HCT116 (cell line): ENCODE data around the gene LTC4S. TPM values are rescaled to one million over a fixed set of nuclear protein-coding genes. Genes with fewer than 3 reads are reported as not detected.

ENCODE experiments used
- ATAC-seq: fragments of 200-7000 bp; cut with Tn5 transposase; 2 replicates; pipeline ENCODE4 v1.9.1; 2020; ENCODE audit warnings: mild to moderate bottlenecking, moderate library complexity
- BruUV-seq: library from RNA; stranded (reverse); fragments of 400-500 nt; replicated peaks from 2 replicates; lab custom pipeline; 2021; lab: Mats Ljungman, UMichigan
- CTCF ChIA-PET: fragments of 300-600 bp; sonication (Branson Sonifier 250); formaldehyde crosslinking; loops from one replicate; lab custom pipeline; 2021; ENCODE audit warnings: antibody characterized with exemption; lab: Charles Lee
- POLR2A ChIA-PET: fragments of 300-600, 350-600 bp; sonication (Branson Sonifier 250); formaldehyde crosslinking; loops from one replicate; lab custom pipeline; 2021; ENCODE audit warnings: antibody characterized with exemption; lab: Charles Lee
- RAD21 ChIA-PET, 2 experiments: fragments of 300-600 bp; sonication (Branson Sonifier 250); formaldehyde crosslinking; loops; one replicate each; lab custom pipeline; 2023; ENCODE audit warnings: low total read pairs in 2 of 2; ENCODE audit not compliant: uncharacterized antibody in 2 of 2, unreplicated experiment in 2 of 2, low non-redundant PET in 1 of 2; lab: Charles Lee
- DNase-seq: peaks from one replicate; pipeline ENCODE4 v3.0.0-alpha.2; 2010; ENCODE audit warnings: low read depth, low spot score
- H2AFZ ChIP-seq: fragments of 200-600 bp; shearing (Covaris generic), sonication (generic); 2 replicates; pipeline ENCODE4 v1.6.1; 2017; ENCODE audit warnings: low read depth, mixed run types, mixed read lengths, antibody characterized with exemption, low read length; ENCODE audit not compliant: poor library complexity, severe bottlenecking
- H3K27ac ChIP-seq: 2 replicates; pipeline ENCODE4 v1.5.1; 2012; ENCODE audit warnings: low read depth, low read length
- H3K27me3 ChIP-seq: fragments of 200-600 bp; sonication (generic); 2 replicates; pipeline ENCODE4 v1.6.1; 2016; ENCODE audit warnings: mixed run types, low read length, mixed read lengths; ENCODE audit not compliant: insufficient read depth
- H3K36me3 ChIP-seq, 2 experiments: fragments of 200-500 bp in 1 of 2; fragments of 200-600 bp in 1 of 2; sonication (Bioruptor generic) in 1 of 2; sonication (generic) in 1 of 2; 2 replicates each; pipeline versions ENCODE4 v1.5.1 to v1.6.1; 2014 to 2016; ENCODE audit warnings: low read length in 2 of 2, inconsistent platforms in 1 of 2, mixed read lengths in 1 of 2, mixed run types in 1 of 2; ENCODE audit not compliant: insufficient read depth in 2 of 2, control insufficient read depth in 1 of 2
- H3K4me1 ChIP-seq, 2 experiments: fragments of 200-600 bp in 1 of 2; sonication (generic) in 1 of 2; 2 replicates each; pipeline versions ENCODE4 v1.5.1 to v1.6.1; 2012 to 2017; ENCODE audit warnings: low read length in 2 of 2, inconsistent platforms in 1 of 2, mild to moderate bottlenecking in 1 of 2, mixed read lengths in 1 of 2, mixed run types in 1 of 2, moderate library complexity in 1 of 2; ENCODE audit not compliant: insufficient read depth in 2 of 2, control insufficient read depth in 1 of 2
- H3K4me2 ChIP-seq: fragments of 200-600 bp; sonication (generic); 2 replicates; pipeline ENCODE4 v1.6.1; 2017; ENCODE audit warnings: mixed run types, low read length, mixed read lengths
- H3K4me3 ChIP-seq, 2 experiments: fragments of 200-600 bp in 1 of 2; sonication (generic) in 1 of 2; replicated peaks in 1 of 2; 2 replicates each; pipeline ENCODE4 v1.5.1; 2011 to 2016; ENCODE audit warnings: low read length in 2 of 2, control low read depth in 1 of 2, low read depth in 1 of 2, mild to moderate bottlenecking in 1 of 2, mixed read lengths in 1 of 2, mixed run types in 1 of 2
- H3K79me2 ChIP-seq: fragments of 200-600 bp; sonication (generic); 2 replicates; pipeline ENCODE4 v1.6.1; 2017; ENCODE audit warnings: mild to moderate bottlenecking, mixed run types, low read length, moderate library complexity, mixed read lengths; ENCODE audit not compliant: insufficient read depth
- H3K9ac ChIP-seq: fragments of 200-600 bp; sonication (generic); 2 replicates; pipeline ENCODE4 v1.6.1; 2016; ENCODE audit warnings: low read length, mixed read lengths
- H3K9me2 ChIP-seq: fragments of 200-600 bp; sonication (generic), shearing (Covaris generic); 2 replicates; pipeline ENCODE4 v1.6.1; 2017; ENCODE audit warnings: mixed run types, mild to moderate bottlenecking, moderate library complexity; ENCODE audit not compliant: insufficient read depth
- H3K9me3 ChIP-seq, 2 experiments: fragments of 200-500 bp in 1 of 2; fragments of 200-600 bp in 1 of 2; sonication (Bioruptor generic) in 1 of 2; sonication (generic) in 1 of 2; 2 replicates each; pipeline ENCODE4 v1.6.1; 2014 to 2017; ENCODE audit warnings: low read length in 2 of 2, mixed read lengths in 2 of 2, inconsistent platforms in 1 of 2, low read depth in 1 of 2, mild to moderate bottlenecking in 1 of 2, mixed run types in 1 of 2, moderate library complexity in 1 of 2; ENCODE audit not compliant: control insufficient read depth in 1 of 2, insufficient read depth in 1 of 2
- H4K20me1 ChIP-seq: fragments of 200-600 bp; sonication (generic), shearing (Covaris generic); 2 replicates; pipeline ENCODE4 v1.6.1; 2017; ENCODE audit warnings: mixed run types, mild to moderate bottlenecking, moderate library complexity; ENCODE audit not compliant: insufficient read depth
- CEBPB ChIP-seq: IDR thresholded peaks from 2 replicates; pipeline ENCODE4 v1.6.1; 2012; ENCODE audit warnings: low read depth
- CTCF ChIP-seq, 3 experiments: fragments of 200-600 bp in 1 of 3; sonication (generic) in 1 of 3; IDR thresholded peaks in 2 of 3; conservative IDR thresholded peaks in 1 of 3; 2 replicates each; pipeline ENCODE4 v1.5.1; 2012 to 2017; ENCODE audit warnings: low read depth in 2 of 3, low read length in 2 of 3, antibody characterized with exemption in 1 of 3, borderline replicate concordance in 1 of 3, control low read depth in 1 of 3, mild to moderate bottlenecking in 1 of 3, mixed read lengths in 1 of 3, mixed run types in 1 of 3, moderate library complexity in 1 of 3; ENCODE audit not compliant: insufficient read depth in 1 of 3
- EGR1 ChIP-seq: IDR thresholded peaks from 2 replicates; pipeline ENCODE4 v1.6.1; 2012; ENCODE audit warnings: low read depth
- EZH2phosphoT487 ChIP-seq: fragments of 200-600 bp; IDR thresholded peaks from 2 replicates; pipeline ENCODE4 v1.6.1; 2018; ENCODE audit warnings: antibody characterized with exemption, borderline replicate concordance
- FOSL1 ChIP-seq: IDR thresholded peaks from 2 replicates; pipeline ENCODE4 v1.6.1; 2012; ENCODE audit warnings: low read depth
- JUND ChIP-seq: IDR thresholded peaks from 2 replicates; pipeline ENCODE4 v1.6.1; 2012
- MAX ChIP-seq: IDR thresholded peaks from 2 replicates; pipeline ENCODE4 v1.6.1; 2012
- POLR2A ChIP-seq: IDR thresholded peaks from 2 replicates; pipeline ENCODE4 v1.7.0; 2011; ENCODE audit warnings: borderline replicate concordance; ENCODE audit not compliant: insufficient read depth, insufficient read length; ENCODE audit errors: extremely low read depth
- POLR2AphosphoS5 ChIP-seq: IDR thresholded peaks from 2 replicates; pipeline ENCODE4 v1.6.1; 2011; ENCODE audit warnings: mild to moderate bottlenecking, low read depth, low read length, moderate library complexity
- SIN3A ChIP-seq: IDR thresholded peaks from 2 replicates; pipeline ENCODE4 v1.6.1; 2012; ENCODE audit warnings: low read depth
- SRF ChIP-seq: IDR thresholded peaks from 2 replicates; pipeline ENCODE4 v1.6.1; 2012; ENCODE audit warnings: low read depth
- TCF7L2 ChIP-seq: IDR thresholded peaks from 2 replicates; pipeline ENCODE4 v1.7.0; 2011; ENCODE audit warnings: borderline replicate concordance, inconsistent platforms; ENCODE audit not compliant: insufficient read depth, insufficient read length; ENCODE audit errors: extremely low read depth
- ZNF274 ChIP-seq: fragments of 200-500 bp; sonication (Bioruptor generic); IDR thresholded peaks from 2 replicates; pipeline ENCODE4 v1.6.1; 2014; ENCODE audit warnings: mild to moderate bottlenecking, low read depth, low read length, inconsistent platforms
- intact Hi-C: fragments of 100-400 bp; cut with micrococcal nuclease; formaldehyde crosslinking; loops from 2 replicates; pipeline ENCODE4 v1.10.0; 2022
- total RNA-seq: library from RNA; stranded (reverse); gene quantifications from one replicate; pipeline ENCODE4 v1.2.1, GENCODE V29; 2021; ENCODE audit not compliant: unreplicated experiment

Gene LTC4S
- total RNA-seq, 1 experiment from 2014 or later = 5.0 TPM

GRCh38 chr5:179769271-179769670 is 24.5 kb upstream of the LTC4S start:
- Histone ChIP-seq H3K4me1 (peaks cover 0 to 7% of the 10 kb centered on the region in 2 experiments; a peak in 2 of 4 replicates), H3K27me3 (no peaks in the 10 kb centered on the region), H3K27ac (no peak overlapping the region), H3K9ac (no peak overlapping the region), H2AFZ (no peak overlapping the region), H3K9me3 (no peaks in the 10 kb centered on the region), H3K79me2 (peaks cover 40% of the 10 kb centered on the region), H4K20me1 (no peaks in the 10 kb centered on the region), H3K9me2 (no peaks in the 10 kb centered on the region), H3K4me2 (no peak overlapping the region), H3K4me3 (no peak overlapping the region), H3K36me3 (peaks cover 37 to 44% of the 10 kb centered on the region in 2 experiments; a peak in 3 of 4 replicates)
- ChIA-PET RAD21 (no interaction called here), POLR2A (no interaction called here), CTCF (interaction anchor here (0.6 kb wide), 1 partner anchor 25 kb away, joined by 3 read pairs; no protein-coding TSS in a partner anchor)
- BruUV-seq = no TSS peak
- DNase-seq = no peak
- no peak for ATAC-seq
- no peak for TF ChIP-seq SRF
- no peak for TF ChIP-seq CTCF (IDR thresholded peaks at IDR 0.05 in 2 of 3, conservative IDR thresholded peaks at IDR 0.05 in 1 of 3; ENCODE audit: borderline replicate concordance in 1 of 3, insufficient read depth in 1 of 3, low read depth in 2 of 3, low read length in 2 of 3)
- TF ChIP-seq TCF7L2 = no peak
- no peak for TF ChIP-seq SIN3A
- no peak for TF ChIP-seq JUND
- intact Hi-C loops = loop anchor here (10.0 kb wide), 1 partner anchor 216 kb away; no protein-coding TSS in a partner anchor

GRCh38 chr5:179769796-179770195 is 24.0 kb upstream of the LTC4S start:
- Histone ChIP-seq H4K20me1 (no peaks in the 10 kb centered on the region), H2AFZ (no peak overlapping the region), H3K79me2 (peaks cover 37% of the 10 kb centered on the region), H3K36me3 (peaks cover 38 to 44% of the 10 kb centered on the region in 2 experiments; a peak in 3 of 4 replicates), H3K4me1 (peaks cover 0 to 7% of the 10 kb centered on the region in 2 experiments; a peak in 2 of 4 replicates), H3K27me3 (no peaks in the 10 kb centered on the region), H3K9me2 (no peaks in the 10 kb centered on the region), H3K27ac (no peak overlapping the region), H3K4me3 (no peak overlapping the region), H3K4me2 (no peak overlapping the region), H3K9me3 (no peaks in the 10 kb centered on the region), H3K9ac (no peak overlapping the region)
- no TSS peak for BruUV-seq
- DNase-seq (no peak), ATAC-seq (no peak)
- intact Hi-C loops = loop anchor here (10.0 kb wide), 1 partner anchor 215 kb away; no protein-coding TSS in a partner anchor
- ChIA-PET CTCF (interaction anchor here (0.6 kb wide), 1 partner anchor 25 kb away, joined by 3 read pairs; no protein-coding TSS in a partner anchor), RAD21 (no interaction called here), POLR2A (no interaction called here)
- TF ChIP-seq ZNF274 = no peak
- no peak for TF ChIP-seq FOSL1
- no peak for TF ChIP-seq POLR2AphosphoS5
- no peak for TF ChIP-seq POLR2A
- TF ChIP-seq SRF = no peak
- TF ChIP-seq MAX = no peak
- TF ChIP-seq EGR1 = no peak
- TF ChIP-seq CTCF (IDR thresholded peaks at IDR 0.05 in 2 of 3, conservative IDR thresholded peaks at IDR 0.05 in 1 of 3; ENCODE audit: borderline replicate concordance in 1 of 3, insufficient read depth in 1 of 3, low read depth in 2 of 3, low read length in 2 of 3) = no peak
- no peak for TF ChIP-seq SIN3A
- TF ChIP-seq EZH2phosphoT487 = no peak
- no peak for TF ChIP-seq CEBPB
- TF ChIP-seq JUND = no peak
